Measurements from ENCODE around the gene UNC80.

- TF ChIP-seq POLR2A (IDR thresholded peaks at IDR 0.05): no peak
- TF ChIP-seq CTCF (IDR thresholded peaks at IDR 0.05): no peak
- no peak for TF ChIP-seq POLR2AphosphoS5 (IDR thresholded peaks at IDR 0.05)
These were observed 96.8 kb downstream of the UNC80 start for GRCh38 chr2:209868271-209868994.

All from gastroesophageal sphincter (tissue), 3 donors.